IgD-negative memory B cell (primary cell): ENCODE measurements around the gene ISYNA1. TPM values are rescaled to one million over a fixed set of nuclear protein-coding genes. Genes with fewer than 3 reads are reported as not detected.

Experiments used
- H3K27ac Mint-ChIP-seq, 3 donors: one replicate each; pipeline ENCODE4 v1.8.0; 2020 to 2022; ENCODE audit warnings: mild to moderate bottlenecking in 3 of 3, mixed read lengths in 3 of 3, moderate library complexity in 1 of 3
- H3K27me3 Mint-ChIP-seq: one replicate; pipeline ENCODE4 v1.8.0; 2021; ENCODE audit warnings: mixed read lengths
- H3K36me3 Mint-ChIP-seq: one replicate; pipeline ENCODE4 v1.8.0; 2020; ENCODE audit warnings: mild to moderate bottlenecking, mixed read lengths
- H3K4me1 Mint-ChIP-seq, 3 donors: one replicate each; pipeline ENCODE4 v1.8.0; 2020 to 2022; ENCODE audit warnings: mixed read lengths in 3 of 3, mild to moderate bottlenecking in 1 of 3
- H3K4me3 Mint-ChIP-seq, 4 donors: one replicate each; pipeline ENCODE4 v1.8.0; 2020 to 2022; ENCODE audit warnings: mild to moderate bottlenecking in 4 of 4, mixed read lengths in 4 of 4, moderate library complexity in 3 of 4
- H3K9me3 Mint-ChIP-seq, 3 donors: one replicate each; pipeline ENCODE4 v1.8.0; 2020 to 2021; ENCODE audit warnings: mixed read lengths in 3 of 3, mild to moderate bottlenecking in 1 of 3
- polyA plus RNA-seq: library from polyadenylated mRNA; unstranded; fragments of 300-500 nt; fragmentation: Illumina TruSeq; gene quantifications from one replicate; pipeline ENCODE4 v1.2.3, GENCODE V29; 2021

The ISYNA1 gene
- polyA plus RNA-seq, 1 donor from 2014 or later, result 17.2 TPM

DNA sequence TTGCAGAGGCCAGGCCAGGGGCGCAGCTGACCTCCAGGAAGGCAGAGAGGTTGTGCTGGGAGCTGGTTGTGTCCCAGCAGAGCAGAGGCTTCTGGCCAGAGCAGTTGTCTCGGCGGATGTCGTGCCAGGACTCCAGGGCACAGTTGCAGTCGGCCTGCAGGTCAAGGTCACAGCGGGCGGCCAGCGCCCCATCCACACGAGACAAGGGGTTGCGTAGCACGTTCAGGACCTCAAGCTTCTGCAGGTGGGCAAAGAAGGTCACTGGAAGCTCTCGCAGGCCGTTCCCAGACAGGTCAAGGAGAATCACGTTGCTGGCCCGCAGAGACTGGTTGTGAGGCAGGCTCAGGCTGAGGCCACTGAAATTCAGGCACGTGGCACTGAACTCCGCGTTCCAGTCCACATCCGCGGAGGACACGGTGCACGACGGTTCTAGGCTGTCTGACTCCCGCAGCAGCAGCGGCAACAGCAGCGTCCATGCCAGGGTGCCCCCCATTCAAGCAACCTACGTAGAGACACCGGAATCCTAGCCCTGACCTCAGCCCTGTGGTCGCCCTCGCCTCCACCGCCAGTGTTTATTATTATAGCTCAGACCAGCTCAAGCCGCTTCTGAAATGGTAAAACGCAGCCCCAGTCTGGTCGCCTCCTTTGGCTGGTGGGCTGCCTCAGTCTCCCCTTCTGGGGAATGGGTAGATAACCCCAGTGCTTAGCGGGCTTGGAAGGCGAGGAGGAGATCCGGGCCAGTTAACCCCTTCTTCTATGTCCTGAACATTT, 41.3 kb downstream of the ISYNA1 start:
- Mint-ChIP-seq H3K27me3 (peaks cover 20% of the 10 kb centered on the region), H3K4me1 (peaks cover 26 to 28% (median 26%) of the 10 kb centered on the region in 3 donors), H3K9me3 (no peaks in the 10 kb centered on the region), H3K36me3 (peaks cover under 1% of the 10 kb centered on the region), H3K4me3 (peak overlapping the region; percentile 77 to 89 (median 86)), H3K27ac (peak overlapping the region in 2 of 3 donors; percentile 73 to 89)

DNA sequence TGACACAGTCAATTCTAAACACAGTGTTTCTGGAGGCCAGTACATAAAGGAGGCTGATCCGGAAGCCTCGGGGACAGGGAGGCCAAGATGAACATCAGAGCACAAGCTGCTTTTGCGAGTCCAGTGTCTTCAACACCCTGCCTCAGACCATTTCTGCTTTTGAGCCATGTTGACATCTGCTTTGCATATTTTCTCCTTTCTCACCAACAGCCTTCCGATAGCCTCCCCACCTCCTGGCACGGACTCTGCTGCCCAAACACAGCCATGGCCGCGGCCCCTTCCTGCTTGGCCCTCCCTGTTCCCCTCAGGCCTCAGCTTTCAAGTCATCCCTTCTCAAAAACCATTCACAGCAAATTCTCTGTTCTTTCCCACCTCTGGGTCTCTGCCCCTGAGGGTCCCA, 44.1 kb downstream of the ISYNA1 start:
- H3K36me3 Mint-ChIP-seq, result no peaks in the 10 kb centered on the region
- peak overlapping the region; percentile 41 to 92 (median 76) for H3K4me3 Mint-ChIP-seq
- H3K27me3 Mint-ChIP-seq, result peaks cover 20% of the 10 kb centered on the region
- no peaks in the 10 kb centered on the region for H3K9me3 Mint-ChIP-seq
- peaks cover 21 to 26% (median 22%) of the 10 kb centered on the region in 3 donors for H3K4me1 Mint-ChIP-seq
- H3K27ac Mint-ChIP-seq, result peak overlapping the region in 2 of 3 donors; percentile 16 to 80

DNA sequence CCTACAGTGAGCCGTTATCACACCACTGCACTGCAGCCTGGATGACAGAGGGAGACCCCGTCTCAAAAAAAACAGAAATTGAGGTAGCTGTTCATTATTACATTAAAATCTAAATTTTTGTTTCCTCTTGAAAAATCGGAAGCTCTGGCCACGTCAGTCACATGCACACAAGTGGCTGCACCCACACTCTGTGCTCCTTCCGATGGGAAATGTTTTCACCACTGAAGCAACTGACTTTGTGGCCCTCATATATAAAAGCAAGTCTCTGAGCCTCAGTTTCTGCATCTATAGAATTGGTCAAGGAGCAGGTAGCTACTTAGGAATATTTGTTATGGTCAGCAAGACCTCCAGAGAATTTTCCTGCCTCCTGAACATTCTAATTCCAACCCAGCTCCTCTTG, 45.0 kb downstream of the ISYNA1 start:
- no peaks in the 10 kb centered on the region for H3K9me3 Mint-ChIP-seq
- peak overlapping the region in 1 of 3 donors; percentile 75 for H3K27ac Mint-ChIP-seq
- peak overlapping the region in 1 of 4 donors; percentile 41 for H3K4me3 Mint-ChIP-seq
- H3K4me1 Mint-ChIP-seq, result peaks cover 23 to 29% (median 26%) of the 10 kb centered on the region in 3 donors
- no peaks in the 10 kb centered on the region for H3K36me3 Mint-ChIP-seq
- peaks cover 16% of the 10 kb centered on the region for H3K27me3 Mint-ChIP-seq

DNA sequence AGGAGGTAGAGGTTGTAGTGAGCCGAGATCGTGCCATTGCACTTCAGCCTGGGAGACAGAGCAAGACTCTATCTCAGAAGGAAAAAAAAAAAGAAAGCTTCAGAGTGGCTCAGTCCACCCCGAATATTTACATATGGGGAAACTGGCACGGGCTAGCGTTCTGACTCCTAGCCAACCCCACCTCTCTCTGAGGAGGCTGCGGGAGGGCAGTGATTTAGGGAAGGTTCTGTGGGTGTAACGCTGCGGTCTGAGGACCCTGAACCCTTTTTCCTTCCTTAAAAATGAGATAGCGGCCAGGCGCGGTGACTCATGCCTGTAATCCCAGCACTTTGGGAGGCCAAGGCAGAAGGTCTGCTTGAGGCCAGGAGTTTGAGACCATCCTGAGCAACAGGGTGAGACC, 45.5 kb downstream of the ISYNA1 start:
- peak overlapping the region in 3 of 4 donors; percentile 21 to 65 (median 65) for H3K4me3 Mint-ChIP-seq
- peak overlapping the region in 1 of 3 donors; percentile 75 for H3K27ac Mint-ChIP-seq
- H3K9me3 Mint-ChIP-seq, result no peaks in the 10 kb centered on the region
- no peaks in the 10 kb centered on the region for H3K36me3 Mint-ChIP-seq
- peaks cover 13% of the 10 kb centered on the region for H3K27me3 Mint-ChIP-seq
- H3K4me1 Mint-ChIP-seq, result peaks cover 21 to 24% (median 23%) of the 10 kb centered on the region in 3 donors

DNA sequence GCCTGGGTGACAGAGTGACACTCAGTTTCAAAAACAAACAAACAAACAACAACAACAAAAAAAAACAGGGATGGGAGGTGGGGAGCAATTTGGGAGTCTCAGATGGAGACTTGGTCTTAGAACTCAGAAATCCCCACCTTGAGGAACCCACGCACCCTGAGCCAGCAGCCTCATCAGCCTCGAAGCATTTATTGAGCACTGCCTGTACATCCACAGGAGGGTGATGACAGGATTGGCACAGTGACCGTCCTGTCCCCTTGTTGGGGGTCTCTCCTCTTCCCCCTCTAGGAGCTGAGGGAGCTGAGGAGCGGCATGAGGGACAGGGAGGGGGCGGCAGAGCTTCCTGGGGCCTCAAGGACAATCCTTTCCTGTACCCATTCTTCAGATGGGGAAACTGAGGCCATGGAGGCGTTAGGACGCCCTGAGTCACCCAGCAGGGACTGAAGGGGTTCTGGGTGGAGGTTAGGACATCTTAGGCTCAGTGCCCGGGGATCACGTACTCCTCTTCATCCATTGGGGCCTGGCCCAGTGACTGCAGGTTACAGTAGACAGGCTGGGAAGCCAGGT, 46.3 kb downstream of the ISYNA1 start:
- Mint-ChIP-seq H3K4me3 (no peak overlapping the region), H3K27ac (peak overlapping the region in 2 of 3 donors; percentile 28 to 75), H3K4me1 (peaks cover 21 to 24% (median 23%) of the 10 kb centered on the region in 3 donors)

DNA sequence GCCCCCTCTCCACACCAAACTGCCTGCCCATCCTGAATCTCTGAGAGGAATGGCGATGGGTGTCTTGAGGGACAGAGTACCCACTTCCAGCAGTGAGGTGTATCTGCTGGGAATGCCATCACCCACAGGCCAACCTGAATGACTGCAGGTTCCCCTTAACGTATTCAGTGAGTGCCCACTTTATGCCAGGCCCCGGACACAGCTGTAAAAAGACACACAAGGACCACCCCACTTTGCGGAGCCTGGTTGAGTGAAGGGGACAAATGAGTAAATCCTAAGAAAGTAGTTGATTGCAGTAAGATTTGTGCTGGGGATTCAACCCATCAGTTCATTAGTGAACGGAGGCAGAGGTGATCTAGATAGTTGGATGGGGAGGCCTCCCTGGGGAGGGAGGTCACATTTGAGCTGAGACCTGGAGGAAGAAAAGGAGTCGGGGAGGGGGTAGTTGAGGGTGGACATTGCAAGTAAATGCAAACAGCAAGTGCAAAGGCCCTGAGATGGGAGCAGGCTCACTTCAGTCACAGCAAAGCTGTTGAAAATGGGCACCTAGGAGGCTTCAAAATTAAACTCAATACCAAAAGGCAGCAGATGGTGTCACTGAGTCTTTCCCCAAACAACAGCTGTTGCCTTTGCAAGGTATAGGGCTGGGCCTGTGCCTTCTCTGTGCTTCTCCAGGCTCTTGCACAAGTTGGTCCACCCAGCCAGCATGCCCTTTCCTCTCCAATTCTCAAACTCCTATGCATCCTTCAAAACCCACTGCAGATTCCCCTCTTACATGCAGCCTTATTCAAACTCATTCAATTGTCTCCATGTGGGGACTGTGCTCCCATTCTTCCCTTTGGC, 47.6 kb downstream of the ISYNA1 start:
- peak overlapping the region; percentile 28 to 81 (median 73) for H3K27ac Mint-ChIP-seq
- H3K4me3 Mint-ChIP-seq, result peak overlapping the region in 2 of 4 donors; percentile 25 to 45
- no peaks in the 10 kb centered on the region for H3K9me3 Mint-ChIP-seq
- peaks cover 21 to 24% (median 23%) of the 10 kb centered on the region in 3 donors for H3K4me1 Mint-ChIP-seq
- H3K36me3 Mint-ChIP-seq, result no peaks in the 10 kb centered on the region
- peaks cover 18% of the 10 kb centered on the region for H3K27me3 Mint-ChIP-seq

More for the DNA sequence above, 46.3 kb downstream of the ISYNA1 start:
- Mint-ChIP-seq H3K27me3 (peaks cover 13% of the 10 kb centered on the region), H3K9me3 (no peaks in the 10 kb centered on the region), H3K36me3 (no peaks in the 10 kb centered on the region)

DNA sequence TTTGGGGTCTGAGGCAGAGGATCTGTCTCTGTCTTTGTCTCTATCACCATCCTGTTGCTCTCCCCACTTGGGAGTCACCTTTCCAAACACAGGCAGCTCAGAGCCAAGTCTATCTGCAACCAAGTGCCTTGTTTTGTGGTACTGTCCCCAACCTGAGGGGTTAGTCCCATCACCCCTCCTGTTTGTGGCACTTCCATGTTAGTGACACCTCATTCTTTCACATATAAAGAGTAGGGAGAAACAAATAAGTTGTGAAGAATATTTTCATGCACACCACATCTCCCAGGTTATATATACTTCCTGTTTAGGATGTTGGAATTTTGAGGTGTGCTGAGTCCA, 48.2 kb downstream of the ISYNA1 start:
- no peaks in the 10 kb centered on the region for H3K36me3 Mint-ChIP-seq
- peaks cover 21% of the 10 kb centered on the region for H3K27me3 Mint-ChIP-seq
- no peak overlapping the region for H3K4me3 Mint-ChIP-seq
- peak overlapping the region in 1 of 3 donors; percentile 81 for H3K27ac Mint-ChIP-seq
- H3K9me3 Mint-ChIP-seq, result no peaks in the 10 kb centered on the region
- H3K4me1 Mint-ChIP-seq, result peaks cover 21 to 24% (median 23%) of the 10 kb centered on the region in 3 donors

DNA sequence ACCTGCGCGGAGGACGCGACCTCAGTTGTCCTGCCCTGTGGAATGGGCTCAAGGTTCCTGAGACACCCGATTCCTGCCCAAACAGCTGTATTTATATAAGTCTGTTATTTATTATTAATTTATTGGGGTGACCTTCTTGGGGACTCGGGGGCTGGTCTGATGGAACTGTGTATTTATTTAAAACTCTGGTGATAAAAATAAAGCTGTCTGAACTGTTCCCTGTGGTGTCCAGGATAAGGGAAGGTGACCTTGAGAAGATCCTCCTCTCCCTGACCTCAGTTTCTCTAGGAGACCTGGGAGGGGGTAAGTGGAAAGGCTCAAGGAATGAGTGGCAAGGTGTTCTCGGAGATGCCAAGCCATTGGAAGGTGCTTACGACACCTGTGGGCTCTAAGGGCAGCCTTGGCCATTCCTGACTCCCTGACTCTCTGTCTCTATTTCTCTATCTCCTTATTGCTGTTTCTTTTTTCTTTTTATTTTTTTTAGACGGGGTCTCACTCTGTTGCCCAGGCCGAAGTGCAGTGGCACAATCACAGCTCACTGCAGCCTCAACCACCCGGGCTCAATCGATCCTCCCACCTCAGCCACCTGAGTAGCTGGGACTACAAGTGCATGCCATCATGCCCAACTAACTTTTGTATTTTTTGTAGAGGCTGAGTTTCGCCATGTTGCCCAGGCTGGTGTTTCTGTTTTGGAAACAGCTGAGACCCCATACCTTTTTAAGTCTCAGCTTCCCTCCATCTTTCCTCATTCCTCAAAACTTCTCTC, 48.8 kb downstream of the ISYNA1 start:
- H3K4me1 Mint-ChIP-seq, result peaks cover 21 to 24% (median 23%) of the 10 kb centered on the region in 3 donors
- peak overlapping the region in 3 of 4 donors; percentile 34 to 66 (median 57) for H3K4me3 Mint-ChIP-seq
- H3K27ac Mint-ChIP-seq, result peak overlapping the region; percentile 27 to 81 (median 73)
- H3K27me3 Mint-ChIP-seq, result peaks cover 24% of the 10 kb centered on the region
- H3K36me3 Mint-ChIP-seq, result no peaks in the 10 kb centered on the region
- H3K9me3 Mint-ChIP-seq, result no peaks in the 10 kb centered on the region

DNA sequence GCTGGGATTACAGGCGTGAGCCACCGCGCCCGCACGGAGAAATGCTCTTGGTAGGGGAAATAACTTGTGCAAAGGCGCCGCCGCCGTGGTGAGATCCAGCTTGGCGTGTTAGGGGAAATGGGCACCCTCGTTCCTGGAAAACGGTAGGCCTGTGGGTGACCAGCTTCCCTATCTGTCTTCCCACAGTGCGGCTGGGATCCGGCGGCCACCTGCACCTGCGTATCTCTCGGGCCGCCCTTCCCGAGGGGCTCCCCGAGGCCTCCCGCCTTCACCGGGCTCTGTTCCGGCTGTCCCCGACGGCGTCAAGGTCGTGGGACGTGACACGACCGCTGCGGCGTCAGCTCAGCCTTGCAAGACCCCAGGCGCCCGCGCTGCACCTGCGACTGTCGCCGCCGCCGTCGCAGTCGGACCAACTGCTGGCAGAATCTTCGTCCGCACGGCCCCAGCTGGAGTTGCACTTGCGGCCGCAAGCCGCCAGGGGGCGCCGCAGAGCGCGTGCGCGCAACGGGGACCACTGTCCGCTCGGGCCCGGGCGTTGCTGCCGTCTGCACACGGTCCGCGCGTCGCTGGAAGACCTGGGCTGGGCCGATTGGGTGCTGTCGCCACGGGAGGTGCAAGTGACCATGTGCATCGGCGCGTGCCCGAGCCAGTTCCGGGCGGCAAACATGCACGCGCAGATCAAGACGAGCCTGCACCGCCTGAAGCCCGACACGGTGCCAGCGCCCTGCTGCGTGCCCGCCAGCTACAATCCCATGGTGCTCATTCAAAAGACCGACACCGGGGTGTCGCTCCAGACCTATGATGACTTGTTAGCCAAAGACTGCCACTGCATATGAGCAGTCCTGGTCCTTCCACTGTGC, 49.6 kb downstream of the ISYNA1 start:
- no peaks in the 10 kb centered on the region for H3K9me3 Mint-ChIP-seq
- H3K36me3 Mint-ChIP-seq, result no peaks in the 10 kb centered on the region
- peaks cover 18% of the 10 kb centered on the region for H3K27me3 Mint-ChIP-seq
- peak overlapping the region in 2 of 3 donors; percentile 53 to 81 for H3K27ac Mint-ChIP-seq
- H3K4me3 Mint-ChIP-seq, result peak overlapping the region; percentile 49 to 85 (median 62)
- peaks cover 14 to 19% (median 16%) of the 10 kb centered on the region in 3 donors for H3K4me1 Mint-ChIP-seq

DNA sequence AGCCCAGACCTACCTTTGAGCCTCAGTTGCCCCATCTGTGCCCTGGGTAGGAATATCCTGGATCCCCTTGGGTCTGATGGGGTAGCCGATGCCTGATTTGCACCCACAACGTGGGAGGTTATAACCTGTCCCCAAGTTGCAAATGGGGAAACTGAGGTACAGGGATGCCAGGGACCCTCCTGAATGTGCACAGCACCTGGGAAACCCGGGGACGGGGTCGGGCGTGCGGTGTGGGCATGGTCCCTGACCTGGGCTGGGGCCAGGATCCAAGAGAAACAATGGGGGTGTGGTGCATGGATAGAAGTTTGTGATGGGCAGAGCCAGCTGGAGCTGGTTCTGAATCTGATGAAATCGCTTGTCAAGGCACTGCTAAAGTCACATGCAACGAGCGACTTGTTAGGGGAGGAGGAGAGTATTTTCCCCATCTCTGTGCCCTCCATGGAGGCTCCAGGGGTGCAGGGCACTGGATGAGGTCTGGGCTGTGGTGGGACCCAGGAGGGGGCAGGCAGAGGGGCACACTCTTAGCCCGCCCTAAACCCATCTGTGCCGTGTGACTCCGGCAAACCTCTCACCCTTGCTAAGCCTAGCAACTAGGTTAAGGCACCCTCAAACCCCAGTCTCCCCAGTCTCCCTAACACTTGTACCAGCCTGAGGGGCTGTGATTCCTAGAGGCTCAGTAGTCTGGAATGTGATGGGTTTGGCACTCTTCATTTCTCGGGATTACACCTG, 51.2 kb downstream of the ISYNA1 start:
- H3K27ac Mint-ChIP-seq, result peak overlapping the region in 1 of 3 donors; percentile 59
- H3K4me1 Mint-ChIP-seq, result peaks cover 3 to 11% (median 8%) of the 10 kb centered on the region in 3 donors

DNA sequence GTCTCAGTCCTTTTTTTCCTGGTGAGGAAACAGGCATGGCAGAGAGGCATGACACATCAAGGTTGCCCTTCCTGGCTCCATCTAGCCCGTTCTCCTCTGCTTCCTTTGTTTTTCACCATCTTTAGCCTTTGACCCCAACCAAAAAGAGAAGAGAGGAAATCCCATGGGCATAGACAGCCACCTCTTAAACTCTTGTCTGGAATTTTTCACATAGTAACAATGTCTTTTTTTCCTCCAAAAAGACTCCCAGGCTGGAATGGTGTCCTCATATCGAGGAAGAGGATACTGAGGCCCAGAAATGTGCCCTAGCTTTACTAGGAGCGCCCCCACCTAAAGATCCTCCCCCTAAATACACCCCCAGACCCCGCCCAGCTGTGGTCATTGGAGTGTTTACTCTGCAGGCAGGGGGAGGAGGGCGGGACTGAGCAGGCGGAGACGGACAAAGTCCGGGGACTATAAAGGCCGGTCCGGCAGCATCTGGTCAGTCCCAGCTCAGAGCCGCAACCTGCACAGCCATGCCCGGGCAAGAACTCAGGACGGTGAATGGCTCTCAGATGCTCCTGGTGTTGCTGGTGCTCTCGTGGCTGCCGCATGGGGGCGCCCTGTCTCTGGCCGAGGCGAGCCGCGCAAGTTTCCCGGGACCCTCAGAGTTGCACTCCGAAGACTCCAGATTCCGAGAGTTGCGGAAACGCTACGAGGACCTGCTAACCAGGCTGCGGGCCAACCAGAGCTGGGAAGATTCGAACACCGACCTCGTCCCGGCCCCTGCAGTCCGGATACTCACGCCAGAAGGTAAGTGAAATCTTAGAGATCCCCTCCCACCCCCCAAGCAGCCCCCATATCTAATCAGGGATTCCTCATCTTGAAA, 52.0 kb downstream of the ISYNA1 start, which contains the start of gene GDF15:
TSS of gene GDF15 (plus strand) at position 484 of the 868 bp plus-strand sequence. CDS start at position 516, 32 bp downstream.
- H3K27ac Mint-ChIP-seq, result peak within 1 kb of the TSS in 2 of 3 donors; percentile 14 to 59
- H3K27me3 Mint-ChIP-seq, result peaks cover 22% of the 10 kb centered on the region
- no peaks in the 10 kb centered on the region for H3K9me3 Mint-ChIP-seq
- peaks cover 3 to 10% (median 8%) of the 10 kb centered on the region in 3 donors for H3K4me1 Mint-ChIP-seq
- H3K36me3 Mint-ChIP-seq, result no peaks in the 10 kb centered on the region
- H3K4me3 Mint-ChIP-seq, result no peak within 1 kb of the TSS

More for the DNA sequence above, 51.2 kb downstream of the ISYNA1 start:
- Mint-ChIP-seq H3K4me3 (no peak overlapping the region), H3K27me3 (peaks cover 20% of the 10 kb centered on the region), H3K36me3 (no peaks in the 10 kb centered on the region), H3K9me3 (no peaks in the 10 kb centered on the region)

DNA sequence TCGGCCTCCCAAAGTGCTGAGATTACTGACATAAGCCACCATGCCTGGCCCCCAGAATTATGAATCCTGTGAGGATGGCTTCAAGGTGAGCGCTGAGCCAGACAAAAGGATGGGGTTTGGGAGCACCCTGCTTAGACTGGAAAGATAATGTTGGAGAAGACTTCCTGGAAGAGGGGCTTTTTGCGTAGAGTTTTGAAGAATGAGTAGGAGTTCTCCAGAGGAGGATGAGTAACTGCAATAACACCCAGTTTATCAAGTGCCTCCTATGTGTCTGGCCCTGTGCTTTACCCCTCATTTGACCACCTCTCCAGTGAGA, 52.6 kb downstream of the ISYNA1 start:
- no peaks in the 10 kb centered on the region for H3K36me3 Mint-ChIP-seq
- H3K4me1 Mint-ChIP-seq, result peaks cover 3 to 8% (median 7%) of the 10 kb centered on the region in 3 donors
- no peak overlapping the region for H3K27ac Mint-ChIP-seq
- no peak overlapping the region for H3K4me3 Mint-ChIP-seq
- H3K9me3 Mint-ChIP-seq, result no peaks in the 10 kb centered on the region
- H3K27me3 Mint-ChIP-seq, result peaks cover 22% of the 10 kb centered on the region
